Lower leg skin (tissue), 4 donors: Measurements from ENCODE around the gene CFDP1. TPM values are rescaled to one million over a fixed set of nuclear protein-coding genes. Genes with fewer than 3 reads are reported as not detected.

Experiments used
- DNase-seq, 2 donors: peaks; one replicate each; pipeline ENCODE4 v3.0.0-alpha.2; 2019; ENCODE audit warnings: low spot score in 2 of 2
- H3K4me3 ChIP-seq: fragments of 200-600 bp; sonication (generic); 2 replicates; pipeline ENCODE4 v1.5.1; 2017; ENCODE audit warnings: mild to moderate bottlenecking, low read depth; ENCODE audit not compliant: poor library complexity, severe bottlenecking
- CTCF ChIP-seq, 3 donors: fragments of 450-650 bp; IDR thresholded peaks; one replicate each; pipeline ENCODE4 v1.5.1; 2016; ENCODE audit warnings: antibody characterized with exemption in 3 of 3, mild to moderate bottlenecking in 3 of 3, moderate library complexity in 2 of 3
- POLR2A ChIP-seq, 2 donors: fragments of 450-650 bp; IDR thresholded peaks; one replicate each; pipeline ENCODE4 v1.6.1; 2016 to 2017; ENCODE audit warnings: antibody characterized with exemption in 2 of 2, mild to moderate bottlenecking in 1 of 2, moderate library complexity in 1 of 2
- WGBS, 2 donors: methylation state at CpG; one replicate each; pipeline ENCODE4 v1.1.5; 2018; 5-methylcytosine and 5-hydroxymethylcytosine counted together
- intact Hi-C: fragments of 100-400 bp; cut with DNase I; formaldehyde crosslinking; loops from one replicate; pipeline ENCODE4 v1.15.0; 2023; ENCODE audit warnings: low total_unique reads
- total RNA-seq, 4 donors: library from RNA; depleted of rRNA; stranded (reverse); fragments of >200 nt; gene quantifications; one replicate each; pipeline ENCODE4 v1.1.0, GENCODE V29; 2016

CFDP1 gene
- total RNA-seq, 4 donors from 2014 or later = 43.1 to 52.3 (median 49.5) TPM

GRCh38 chr16:75288596-75289120 is 144.6 kb downstream of the CFDP1 start:
- H3K4me3 ChIP-seq = no peak overlapping the region
- DNase-seq = no peak
- WGBS, 2 donors = 71 to 79% methylated on average over 10 of the region's 10 CpGs
- TF ChIP-seq CTCF (IDR thresholded peaks at IDR 0.05) (no peak), POLR2A (IDR thresholded peaks at IDR 0.05) (no peak)
- intact Hi-C loops = no loop called here

DNA sequence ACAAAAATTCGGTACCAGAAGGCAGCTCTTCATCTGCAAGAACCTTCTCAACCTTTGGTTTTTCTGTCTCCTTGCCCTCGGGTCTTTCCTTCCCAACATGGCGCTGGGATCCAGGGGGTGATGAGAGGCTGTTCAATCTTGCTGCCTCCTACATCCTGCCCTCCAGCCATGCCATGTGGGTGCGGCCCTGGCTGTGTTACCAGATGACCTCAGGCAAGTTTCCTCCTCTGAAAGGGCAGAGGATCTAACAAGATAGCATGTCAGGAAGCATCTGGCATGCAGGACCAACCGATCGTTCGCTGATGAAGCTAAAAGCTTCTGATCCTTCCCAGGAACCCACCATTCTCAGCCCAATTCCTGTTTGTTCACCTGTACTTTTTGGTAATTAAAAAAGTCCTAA is 145.1 kb downstream of the CFDP1 start:
- no peak for DNase-seq
- H3K4me3 ChIP-seq = no peak overlapping the region
- TF ChIP-seq CTCF (IDR thresholded peaks at IDR 0.05) (no peak), POLR2A (IDR thresholded peaks at IDR 0.05) (no peak)
- WGBS, 2 donors = 39 to 45% methylated on average over 7 of the region's 7 CpGs
- intact Hi-C loops = no loop called here

DNA sequence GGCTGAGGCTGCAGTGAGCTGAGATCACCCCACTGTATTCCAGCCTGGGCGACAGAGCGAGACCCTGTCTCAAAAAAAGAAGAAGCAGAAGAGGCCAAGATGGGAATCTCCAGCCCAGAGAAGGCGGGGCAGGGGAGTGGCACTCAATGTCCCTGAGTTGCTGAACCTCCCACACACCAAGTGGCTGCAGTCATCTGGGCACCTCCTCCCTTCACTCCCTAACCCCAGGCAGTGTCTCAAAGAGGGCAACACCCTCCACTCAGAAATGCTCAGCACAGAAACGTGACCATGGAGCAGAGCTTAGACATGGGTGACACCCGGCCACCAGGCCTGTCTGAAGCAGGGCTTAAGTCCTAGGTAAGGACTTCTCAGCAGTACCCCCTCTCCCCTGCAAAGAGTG is 145.6 kb downstream of the CFDP1 start:
- WGBS, 2 donors = 38 to 54% methylated on average over 5 of the region's 5 CpGs
- TF ChIP-seq CTCF (IDR thresholded peaks at IDR 0.05) (no peak), POLR2A (IDR thresholded peaks at IDR 0.05) (no peak)
- no peak for DNase-seq
- intact Hi-C loops = no loop called here
- no peak overlapping the region for H3K4me3 ChIP-seq

- 87 to 93% methylated on average over 6 of the region's 6 CpGs for WGBS, 2 donors
- DNase-seq = no peak
- no peak overlapping the region for H3K4me3 ChIP-seq
- TF ChIP-seq POLR2A (IDR thresholded peaks at IDR 0.05) (no peak), CTCF (IDR thresholded peaks at IDR 0.05) (no peak)
- intact Hi-C loops = no loop called here
Observed at GRCh38 chr16:75286389-75286788, 146.9 kb downstream of the CFDP1 start.

- TF ChIP-seq POLR2A (IDR thresholded peaks at IDR 0.05) = no peak
- no peak for TF ChIP-seq CTCF (IDR thresholded peaks at IDR 0.05)
Observed at GRCh38 chr16:75282466-75283281, 150.6 kb downstream of the CFDP1 start.

More at GRCh38 chr16:75282466-75283281, 150.6 kb downstream of the CFDP1 start:
- intact Hi-C loops = no loop called here
- 53 to 58% methylated on average over 11 of the region's 11 CpGs for WGBS, 2 donors
- H3K4me3 ChIP-seq = no peak overlapping the region
- DNase-seq = no peak
